GM23338 (cell line): ENCODE data around the gene TRPM2. TPM values are rescaled to one million over a fixed set of nuclear protein-coding genes. Genes with fewer than 3 reads are reported as not detected.

Experiments
- ATAC-seq: fragments of 200-7000 bp; cut with Tn5 transposase; 3 replicates; pipeline ENCODE4 v1.9.1; 2020
- DNase-seq: peaks from one replicate; pipeline ENCODE4 v3.0.0-alpha.2; 2015; ENCODE audit warnings: low spot score
- H2AFZ ChIP-seq: fragments of 200-600 bp; sonication (generic); 2 replicates; pipeline ENCODE4 v1.8.0; 2016; ENCODE audit warnings: antibody characterized with exemption, mild to moderate bottlenecking, moderate library complexity
- H3F3A ChIP-seq: fragments of 200-600 bp; sonication (generic); replicated peaks from 2 replicates; pipeline ENCODE4 v1.8.0; 2017; ENCODE audit warnings: antibody characterized with exemption, mixed run types, low read depth
- H3K27ac ChIP-seq: fragments of 200-600 bp; sonication (generic); 2 replicates; pipeline ENCODE4 v1.6.1; 2016; ENCODE audit warnings: low read depth
- H3K27me3 ChIP-seq: fragments of 200-600 bp; sonication (generic); 2 replicates; pipeline ENCODE4 v1.8.0; 2016; ENCODE audit warnings: mild to moderate bottlenecking, mixed run types, moderate library complexity; ENCODE audit not compliant: insufficient read depth
- H3K36me3 ChIP-seq: fragments of 200-600 bp; sonication (generic); 2 replicates; pipeline ENCODE4 v1.8.0; 2016; ENCODE audit warnings: mild to moderate bottlenecking; ENCODE audit not compliant: insufficient read depth
- H3K4me1 ChIP-seq: fragments of 200-600 bp; sonication (generic); 2 replicates; pipeline ENCODE4 v1.8.0; 2016; ENCODE audit warnings: mild to moderate bottlenecking, moderate library complexity; ENCODE audit not compliant: insufficient read depth
- H3K4me2 ChIP-seq: fragments of 200-600 bp; sonication (generic); 2 replicates; pipeline ENCODE4 v1.7.1; 2017; ENCODE audit warnings: mixed run types
- H3K4me3 ChIP-seq: fragments of 200-600 bp; sonication (generic); 2 replicates; pipeline ENCODE4 v1.6.1; 2016; ENCODE audit warnings: mixed run types
- H3K79me2 ChIP-seq: fragments of 200-600 bp; sonication (generic); replicated peaks from 2 replicates; pipeline ENCODE4 v1.8.0; 2017; ENCODE audit warnings: mild to moderate bottlenecking; ENCODE audit not compliant: insufficient read depth
- H3K9me2 ChIP-seq: fragments of 200-600 bp; sonication (generic); 2 replicates; pipeline ENCODE4 v1.8.0; 2017; ENCODE audit not compliant: insufficient read depth
- H4K20me1 ChIP-seq: fragments of 200-600 bp; sonication (generic); replicated peaks from 2 replicates; pipeline ENCODE4 v1.8.0; 2017; ENCODE audit warnings: mild to moderate bottlenecking; ENCODE audit not compliant: insufficient read depth
- H3K27ac Mint-ChIP-seq: 2 replicates; pipeline ENCODE4 v1.8.0; 2020; ENCODE audit warnings: inconsistent platforms, mild to moderate bottlenecking, moderate library complexity, mixed read lengths
- H3K27me3 Mint-ChIP-seq: 3 replicates; pipeline ENCODE4 v1.8.0; 2022; ENCODE audit warnings: low read depth, mild to moderate bottlenecking, moderate library complexity, mixed read lengths, inconsistent platforms; ENCODE audit not compliant: insufficient read depth, poor library complexity
- H3K36me3 Mint-ChIP-seq: 3 replicates; pipeline ENCODE4 v1.8.0; 2021; ENCODE audit warnings: low read depth, mild to moderate bottlenecking, inconsistent platforms, moderate library complexity, mixed read lengths
- H3K4me1 Mint-ChIP-seq: 3 replicates; pipeline ENCODE4 v1.8.0; 2020; ENCODE audit warnings: mild to moderate bottlenecking, inconsistent platforms, mixed read lengths
- H3K4me3 Mint-ChIP-seq: 3 replicates; pipeline ENCODE4 v1.8.0; 2021; ENCODE audit warnings: moderate library complexity, mild to moderate bottlenecking, inconsistent platforms, mixed read lengths
- H3K9me3 Mint-ChIP-seq: 3 replicates; pipeline ENCODE4 v1.8.0; 2020; ENCODE audit warnings: moderate library complexity, mild to moderate bottlenecking, inconsistent platforms, mixed read lengths
- EZH2 ChIP-seq: fragments of 200-600 bp; sonication (generic); IDR thresholded peaks from one replicate; pipeline ENCODE4 v1.8.0; 2017; ENCODE audit warnings: antibody characterized with exemption, mild to moderate bottlenecking, low read depth; ENCODE audit not compliant: unreplicated experiment
- JUNB ChIP-seq: IDR thresholded peaks from one replicate; pipeline ENCODE4 v1.6.1; 2016; ENCODE audit warnings: antibody characterized with exemption; ENCODE audit not compliant: unreplicated experiment
- NANOG ChIP-seq: IDR thresholded peaks from 2 replicates; pipeline ENCODE4 v1.6.1; 2016; ENCODE audit warnings: antibody characterized with exemption, borderline replicate concordance
- POLR2AphosphoS5 ChIP-seq: IDR thresholded peaks from 2 replicates; pipeline ENCODE4 v1.6.1; 2016; ENCODE audit warnings: antibody characterized with exemption, low read depth
- STAT1 ChIP-seq: IDR thresholded peaks from one replicate; pipeline ENCODE4 v1.6.1; 2016; ENCODE audit warnings: antibody characterized with exemption; ENCODE audit not compliant: unreplicated experiment
- ZNF114 ChIP-seq: fragments of 250-450 bp; sonication (Bioruptor Pico); IDR thresholded peaks from 2 replicates; pipeline ENCODE4 v1.5.0; 2020; ENCODE audit warnings: mild to moderate bottlenecking, moderate library complexity
- ZNF331 ChIP-seq: fragments of 250-450 bp; sonication (Bioruptor Pico); IDR thresholded peaks from 2 replicates; pipeline ENCODE4 v1.5.0; 2020; ENCODE audit warnings: low read depth, mild to moderate bottlenecking, moderate library complexity
- polyA plus RNA-seq: library from polyadenylated mRNA; unstranded; fragments of >200 nt; fragmentation: Nextera tagmentation; extraction: Ambion mirVana; gene quantifications from 2 replicates; pipeline ENCODE4 v1.2.1, GENCODE V29; 2016
- total RNA-seq: library from RNA; depleted of rRNA; stranded (reverse); fragments of >200 nt; shearing (Covaris generic); gene quantifications from 2 replicates; pipeline ENCODE4 v1.2.3, GENCODE V29; 2014
- TF ChIP-seq, protein P1 (sequence below), 2 experiments: fragments of 200-600 bp in 1 of 2; sonication (generic) in 1 of 2; conservative IDR thresholded peaks; 2 replicates each; pipeline versions ENCODE4 v1.5.1 to v1.6.1; 2016 to 2017; ENCODE audit warnings: antibody characterized with exemption in 2 of 2, low read depth in 2 of 2, mild to moderate bottlenecking in 2 of 2, moderate library complexity in 1 of 2

Gene TRPM2
- total and polyA plus RNA-seq, 2 experiments from 2014 or later: 0.53 to 0.83 TPM

GRCh38 chr21:44459712-44460440 is 106.5 kb downstream of the TRPM2 start:
- Histone ChIP-seq H3K79me2 (no peaks in the 10 kb centered on the region), H3K4me1 (no peaks in the 10 kb centered on the region), H3K27ac (no peak overlapping the region), H3F3A (no peaks in the 10 kb centered on the region), H4K20me1 (no peaks in the 10 kb centered on the region), H3K27me3 (no peaks in the 10 kb centered on the region), H3K36me3 (no peaks in the 10 kb centered on the region), H3K4me3 (no peak overlapping the region), H2AFZ (no peak overlapping the region), H3K9me2 (no peaks in the 10 kb centered on the region), H3K4me2 (no peak overlapping the region)
- H3K4me1 Mint-ChIP-seq: peaks cover 7% of the 10 kb centered on the region
- no peak overlapping the region for H3K4me3 Mint-ChIP-seq
- H3K9me3 Mint-ChIP-seq: no peaks in the 10 kb centered on the region; the same call in 2 of the 3 replicates
- H3K27me3 Mint-ChIP-seq: peaks cover 13% of the 10 kb centered on the region
- DNase-seq (no peak), ATAC-seq (no peak)
- H3K27ac Mint-ChIP-seq: no peak overlapping the region
- TF ChIP-seq STAT1: no peak
- TF ChIP-seq, protein P1, sequence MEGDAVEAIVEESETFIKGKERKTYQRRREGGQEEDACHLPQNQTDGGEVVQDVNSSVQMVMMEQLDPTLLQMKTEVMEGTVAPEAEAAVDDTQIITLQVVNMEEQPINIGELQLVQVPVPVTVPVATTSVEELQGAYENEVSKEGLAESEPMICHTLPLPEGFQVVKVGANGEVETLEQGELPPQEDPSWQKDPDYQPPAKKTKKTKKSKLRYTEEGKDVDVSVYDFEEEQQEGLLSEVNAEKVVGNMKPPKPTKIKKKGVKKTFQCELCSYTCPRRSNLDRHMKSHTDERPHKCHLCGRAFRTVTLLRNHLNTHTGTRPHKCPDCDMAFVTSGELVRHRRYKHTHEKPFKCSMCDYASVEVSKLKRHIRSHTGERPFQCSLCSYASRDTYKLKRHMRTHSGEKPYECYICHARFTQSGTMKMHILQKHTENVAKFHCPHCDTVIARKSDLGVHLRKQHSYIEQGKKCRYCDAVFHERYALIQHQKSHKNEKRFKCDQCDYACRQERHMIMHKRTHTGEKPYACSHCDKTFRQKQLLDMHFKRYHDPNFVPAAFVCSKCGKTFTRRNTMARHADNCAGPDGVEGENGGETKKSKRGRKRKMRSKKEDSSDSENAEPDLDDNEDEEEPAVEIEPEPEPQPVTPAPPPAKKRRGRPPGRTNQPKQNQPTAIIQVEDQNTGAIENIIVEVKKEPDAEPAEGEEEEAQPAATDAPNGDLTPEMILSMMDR (conservative IDR thresholded peaks at IDR 0.05; ENCODE audit: low read depth in 2 of 2): no peak
- TF ChIP-seq JUNB: no peak
- no peak for TF ChIP-seq ZNF114 (CRISPR knock-in tag)
- no peak for TF ChIP-seq EZH2
- TF ChIP-seq NANOG: no peak
- no peak for TF ChIP-seq POLR2AphosphoS5
- peaks cover 3% of the 10 kb centered on the region; the same call in 1 of the 3 replicates for H3K36me3 Mint-ChIP-seq

GRCh38 chr21:44460441-44460755 is 107.0 kb downstream of the TRPM2 start:
- no peak for DNase-seq
- Mint-ChIP-seq H3K27ac (no peak overlapping the region), H3K27me3 (peaks cover 13% of the 10 kb centered on the region), H3K36me3 (peaks cover 3% of the 10 kb centered on the region; the same call in 1 of the 3 replicates), H3K9me3 (no peaks in the 10 kb centered on the region; the same call in 2 of the 3 replicates), H3K4me3 (no peak overlapping the region), H3K4me1 (peaks cover 7% of the 10 kb centered on the region)
- H3K27me3 ChIP-seq: no peaks in the 10 kb centered on the region
- H3F3A ChIP-seq: no peaks in the 10 kb centered on the region
- no peaks in the 10 kb centered on the region for H4K20me1 ChIP-seq
- H2AFZ ChIP-seq: no peak overlapping the region
- no peaks in the 10 kb centered on the region for H3K4me1 ChIP-seq
- no peak overlapping the region for H3K27ac ChIP-seq
- no peaks in the 10 kb centered on the region for H3K36me3 ChIP-seq
- no peak overlapping the region for H3K4me3 ChIP-seq
- no peak for ATAC-seq
- TF ChIP-seq ZNF331 (CRISPR knock-in tag) (no peak), NANOG (no peak)
- TF ChIP-seq, protein P1 (conservative IDR thresholded peaks at IDR 0.05; ENCODE audit: low read depth in 2 of 2): no peak
- H3K79me2 ChIP-seq: no peaks in the 10 kb centered on the region
- H3K9me2 ChIP-seq: no peaks in the 10 kb centered on the region
- no peak overlapping the region for H3K4me2 ChIP-seq
